A549 (cell line): ENCODE measurements around the gene TMEM259.

Source experiments
- CTCF ChIP-seq: fragments of >200 bp; sonication (Bioruptor Twin); formaldehyde crosslinking; IDR thresholded peaks from 3 replicates; pipeline ENCODE4 v1.5.1; 2016
- EP300 ChIP-seq, 2 experiments: fragments of >200 bp; sonication (Bioruptor Twin); formaldehyde crosslinking; IDR thresholded peaks; 2 replicates in 1 of 2; 3 replicates in 1 of 2; pipeline ENCODE4 v1.6.1; 2016 to 2017
- POLR2A ChIP-seq: IDR thresholded peaks from 2 replicates; pipeline ENCODE4 v1.6.1; 2012; ENCODE audit warnings: mild to moderate bottlenecking, low read length
- TF ChIP-seq, protein P1 (sequence below): fragments of 200-600 bp; sonication (generic); IDR thresholded peaks from 2 replicates; pipeline ENCODE4 v1.6.1; 2016; ENCODE audit warnings: antibody characterized with exemption, mild to moderate bottlenecking, moderate library complexity

DNA sequence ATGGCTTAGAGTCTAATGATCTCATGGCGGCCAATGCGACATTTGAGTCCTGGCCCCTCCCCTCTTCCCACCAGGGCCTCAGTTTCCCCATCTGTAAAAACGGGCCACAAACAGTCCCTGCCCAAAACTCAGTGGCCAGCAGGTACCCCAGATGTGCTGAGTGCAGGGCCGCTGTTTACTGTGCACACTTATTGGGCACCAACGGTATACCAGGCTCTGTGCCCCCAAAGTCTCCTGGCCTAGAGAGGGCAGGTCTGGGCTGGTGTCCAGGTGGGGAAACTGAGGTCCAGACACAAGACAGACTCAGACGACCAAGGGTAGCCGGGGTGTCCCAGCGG, 60.4 kb downstream of the TMEM259 start:
- TF ChIP-seq EP300 (IDR thresholded peaks at IDR 0.05) (no peak), POLR2A (no peak), CTCF (no peak)
- TF ChIP-seq, protein P1, sequence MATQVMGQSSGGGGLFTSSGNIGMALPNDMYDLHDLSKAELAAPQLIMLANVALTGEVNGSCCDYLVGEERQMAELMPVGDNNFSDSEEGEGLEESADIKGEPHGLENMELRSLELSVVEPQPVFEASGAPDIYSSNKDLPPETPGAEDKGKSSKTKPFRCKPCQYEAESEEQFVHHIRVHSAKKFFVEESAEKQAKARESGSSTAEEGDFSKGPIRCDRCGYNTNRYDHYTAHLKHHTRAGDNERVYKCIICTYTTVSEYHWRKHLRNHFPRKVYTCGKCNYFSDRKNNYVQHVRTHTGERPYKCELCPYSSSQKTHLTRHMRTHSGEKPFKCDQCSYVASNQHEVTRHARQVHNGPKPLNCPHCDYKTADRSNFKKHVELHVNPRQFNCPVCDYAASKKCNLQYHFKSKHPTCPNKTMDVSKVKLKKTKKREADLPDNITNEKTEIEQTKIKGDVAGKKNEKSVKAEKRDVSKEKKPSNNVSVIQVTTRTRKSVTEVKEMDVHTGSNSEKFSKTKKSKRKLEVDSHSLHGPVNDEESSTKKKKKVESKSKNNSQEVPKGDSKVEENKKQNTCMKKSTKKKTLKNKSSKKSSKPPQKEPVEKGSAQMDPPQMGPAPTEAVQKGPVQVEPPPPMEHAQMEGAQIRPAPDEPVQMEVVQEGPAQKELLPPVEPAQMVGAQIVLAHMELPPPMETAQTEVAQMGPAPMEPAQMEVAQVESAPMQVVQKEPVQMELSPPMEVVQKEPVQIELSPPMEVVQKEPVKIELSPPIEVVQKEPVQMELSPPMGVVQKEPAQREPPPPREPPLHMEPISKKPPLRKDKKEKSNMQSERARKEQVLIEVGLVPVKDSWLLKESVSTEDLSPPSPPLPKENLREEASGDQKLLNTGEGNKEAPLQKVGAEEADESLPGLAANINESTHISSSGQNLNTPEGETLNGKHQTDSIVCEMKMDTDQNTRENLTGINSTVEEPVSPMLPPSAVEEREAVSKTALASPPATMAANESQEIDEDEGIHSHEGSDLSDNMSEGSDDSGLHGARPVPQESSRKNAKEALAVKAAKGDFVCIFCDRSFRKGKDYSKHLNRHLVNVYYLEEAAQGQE: no peak
